Measurements from ENCODE around the gene NPAS3.

GRCh38 chr14:33705490-33705889, 766.8 kb downstream of the NPAS3 start:
- TF ChIP-seq CTCF (conservative IDR thresholded peaks at IDR 0.05; ENCODE audit: low read length) (no peak), EZH2phosphoT487 (IDR thresholded peaks at IDR 0.05; ENCODE audit: borderline replicate concordance, low read depth, low read length) (no peak)
